ENCODE measurements around the gene PTPRU.

Gene PTPRU

GRCh38 chr1:29315876-29316275, 79.6 kb downstream of the PTPRU start:
- no peak for TF ChIP-seq EZH2phosphoT487 (conservative IDR thresholded peaks at IDR 0.05; ENCODE audit: low read length)

GRCh38 chr1:29317063-29317915, 81.0 kb downstream of the PTPRU start:
- Histone ChIP-seq H2AFZ (ENCODE audit: low read depth, low read length, severe bottlenecking) (no peak overlapping the region), H3K79me2 (ENCODE audit: insufficient read depth, low read length) (no peaks in the 10 kb centered on the region), H3K27me3 (ENCODE audit: low read length) (no peaks in the 10 kb centered on the region), H3K27ac (ENCODE audit: low read depth, low read length) (no peak overlapping the region), H3K9ac (ENCODE audit: low read length) (no peak overlapping the region), H3K4me3 (ENCODE audit: insufficient read depth, low read length, poor library complexity, severe bottlenecking) (no peak overlapping the region), H3F3A (ENCODE audit: insufficient read depth) (no peaks in the 10 kb centered on the region), H4K20me1 (ENCODE audit: low read depth, low read length) (no peaks in the 10 kb centered on the region), H3K4me2 (ENCODE audit: low read depth, low read length, poor library complexity, severe bottlenecking) (no peak overlapping the region), H3K9me2 (replicated peaks; ENCODE audit: insufficient read depth, low read length) (no peaks in the 10 kb centered on the region), H3K9me3 (ENCODE audit: insufficient read depth, low read length) (no peaks in the 10 kb centered on the region), H3K36me3 (ENCODE audit: low read length) (no peaks in the 10 kb centered on the region)
- TF ChIP-seq EZH2phosphoT487 (conservative IDR thresholded peaks at IDR 0.05; ENCODE audit: low read length), result no peak
- no peak for TF ChIP-seq CTCF (IDR thresholded peaks at IDR 0.05; ENCODE audit: insufficient read depth, low read length, poor library complexity, severe bottlenecking)

More at GRCh38 chr1:29315876-29316275, 79.6 kb downstream of the PTPRU start:
- Histone ChIP-seq H3K9me3 (ENCODE audit: insufficient read depth, low read length) (no peaks in the 10 kb centered on the region), H3K9me2 (replicated peaks; ENCODE audit: insufficient read depth, low read length) (no peaks in the 10 kb centered on the region), H4K20me1 (ENCODE audit: low read depth, low read length) (no peaks in the 10 kb centered on the region), H3K27me3 (ENCODE audit: low read length) (no peaks in the 10 kb centered on the region), H3F3A (ENCODE audit: insufficient read depth) (no peaks in the 10 kb centered on the region), H3K79me2 (ENCODE audit: insufficient read depth, low read length) (no peaks in the 10 kb centered on the region), H3K9ac (ENCODE audit: low read length) (no peak overlapping the region), H3K36me3 (ENCODE audit: low read length) (no peaks in the 10 kb centered on the region), H3K4me2 (ENCODE audit: low read depth, low read length, poor library complexity, severe bottlenecking) (no peak overlapping the region), H3K4me3 (ENCODE audit: insufficient read depth, low read length, poor library complexity, severe bottlenecking) (no peak overlapping the region), H3K27ac (ENCODE audit: low read depth, low read length) (no peak overlapping the region), H2AFZ (ENCODE audit: low read depth, low read length, severe bottlenecking) (no peak overlapping the region)

- Histone ChIP-seq H3K36me3 (ENCODE audit: low read length) (no peaks in the 10 kb centered on the region), H4K20me1 (ENCODE audit: low read depth, low read length) (no peaks in the 10 kb centered on the region), H3K79me2 (ENCODE audit: insufficient read depth, low read length) (no peaks in the 10 kb centered on the region), H3K9me3 (ENCODE audit: insufficient read depth, low read length) (no peaks in the 10 kb centered on the region), H3K9ac (ENCODE audit: low read length) (no peak overlapping the region), H3K4me2 (ENCODE audit: low read depth, low read length, poor library complexity, severe bottlenecking) (no peak overlapping the region), H3K4me3 (ENCODE audit: insufficient read depth, low read length, poor library complexity, severe bottlenecking) (no peak overlapping the region), H3K27me3 (ENCODE audit: low read length) (no peaks in the 10 kb centered on the region), H3K9me2 (replicated peaks; ENCODE audit: insufficient read depth, low read length) (no peaks in the 10 kb centered on the region), H2AFZ (ENCODE audit: low read depth, low read length, severe bottlenecking) (no peak overlapping the region), H3K27ac (ENCODE audit: low read depth, low read length) (no peak overlapping the region), H3F3A (ENCODE audit: insufficient read depth) (no peaks in the 10 kb centered on the region)
- no peak for TF ChIP-seq CTCF (IDR thresholded peaks at IDR 0.05; ENCODE audit: insufficient read depth, low read length, poor library complexity, severe bottlenecking)
- TF ChIP-seq EZH2phosphoT487 (conservative IDR thresholded peaks at IDR 0.05; ENCODE audit: low read length), result no peak
Observed at GRCh38 chr1:29317916-29318530, 81.7 kb downstream of the PTPRU start.

- no peak overlapping the region for H3K4me2 ChIP-seq (ENCODE audit: low read depth, low read length, poor library complexity, severe bottlenecking)
- no peak overlapping the region for H3K27ac ChIP-seq (ENCODE audit: low read depth, low read length)
- H2AFZ ChIP-seq (ENCODE audit: low read depth, low read length, severe bottlenecking), result no peak overlapping the region
- H3K79me2 ChIP-seq (ENCODE audit: insufficient read depth, low read length), result no peaks in the 10 kb centered on the region
- no peak overlapping the region for H3K9ac ChIP-seq (ENCODE audit: low read length)
- H3K4me3 ChIP-seq (ENCODE audit: insufficient read depth, low read length, poor library complexity, severe bottlenecking), result no peak overlapping the region
- H3F3A ChIP-seq (ENCODE audit: insufficient read depth), result no peaks in the 10 kb centered on the region
- no peaks in the 10 kb centered on the region for H3K9me3 ChIP-seq (ENCODE audit: insufficient read depth, low read length)
- TF ChIP-seq EZH2phosphoT487 (conservative IDR thresholded peaks at IDR 0.05; ENCODE audit: low read length), result no peak
- no peak for TF ChIP-seq CTCF (IDR thresholded peaks at IDR 0.05; ENCODE audit: insufficient read depth, low read length, poor library complexity, severe bottlenecking)
- no peaks in the 10 kb centered on the region for H3K36me3 ChIP-seq (ENCODE audit: low read length)
- no peaks in the 10 kb centered on the region for H3K27me3 ChIP-seq (ENCODE audit: low read length)
- no peaks in the 10 kb centered on the region for H3K9me2 ChIP-seq (replicated peaks; ENCODE audit: insufficient read depth, low read length)
- no peaks in the 10 kb centered on the region for H4K20me1 ChIP-seq (ENCODE audit: low read depth, low read length)
Observed at GRCh38 chr1:29318724-29319123, 82.4 kb downstream of the PTPRU start.
